Psoas muscle (tissue), 8 donors: ENCODE data around the gene AIF1L. TPM values are rescaled to one million over a fixed set of nuclear protein-coding genes. Genes with fewer than 3 reads are reported as not detected.

Experiments used
- ATAC-seq, 4 donors: fragments of 200-7000 bp; cut with Tn5 transposase; one replicate each; pipeline ENCODE4 v1.9.1; 2020; ENCODE audit warnings: moderate library complexity in 3 of 4, mild to moderate bottlenecking in 2 of 4
- DNase-seq, 2 donors: peaks; one replicate each; pipeline ENCODE4 v3.0.0-alpha.2; 2020
- H3K27ac ChIP-seq: fragments of 200-600 bp; one replicate; pipeline ENCODE4 v1.8.0; 2022
- H3K27me3 ChIP-seq, 3 donors: fragments of 200-600 bp in 1 of 3; one replicate each; pipeline versions ENCODE4 v1.6.1 to v1.8.0; 2013 to 2022; ENCODE audit warnings: low read length in 2 of 3, mild to moderate bottlenecking in 2 of 3, moderate library complexity in 1 of 3; ENCODE audit not compliant: insufficient read depth in 3 of 3
- H3K36me3 ChIP-seq, 2 donors: fragments of 200-600 bp in 1 of 2; one replicate each; pipeline versions ENCODE4 v1.6.1 to v1.8.0; 2013 to 2022; ENCODE audit warnings: low read depth in 1 of 2, mild to moderate bottlenecking in 1 of 2, moderate library complexity in 1 of 2; ENCODE audit not compliant: insufficient read depth in 1 of 2
- H3K4me1 ChIP-seq: fragments of 200-600 bp; one replicate; pipeline ENCODE4 v1.8.0; 2022
- H3K4me3 ChIP-seq: fragments of 200-600 bp; one replicate; pipeline ENCODE4 v1.8.0; 2022; ENCODE audit warnings: mild to moderate bottlenecking
- H3K9me3 ChIP-seq: fragments of 200-600 bp; one replicate; pipeline ENCODE4 v1.8.0; 2022
- WGBS, 3 donors: extraction: QIAGEN DNeasy Blood & Tissue Kit; methylation state at CpG; one replicate each; pipeline versions ENCODE4 v1.1.6 to v1.1.7; 2013; 5-methylcytosine and 5-hydroxymethylcytosine counted together
- intact Hi-C, 2 donors: fragments of 100-400 bp; cut with DNase I; formaldehyde crosslinking; loops; one replicate each; pipeline versions ENCODE4 v1.11.0 to v1.14.2; 2022
- polyA plus RNA-seq, 3 donors: library from polyadenylated mRNA; stranded (reverse); fragments of 200-250 nt; gene quantifications; one replicate each; pipeline ENCODE4 v1.2.3, GENCODE V29; 2013
- total RNA-seq, 4 donors: library from RNA; stranded (reverse); fragmentation: NEBNext Ultra II Directional in 2 of 4; extraction: Animal tissue kit (Norgen Biotek cat#: 25700) in 2 of 4; gene quantifications; one replicate each; pipeline versions ENCODE4 v1.2.1 to v1.2.4, GENCODE V29; 2021 to 2023
- TF ChIP-seq, protein P1 (sequence below): fragments of 200-600 bp; IDR thresholded peaks from one replicate; pipeline ENCODE4 v1.8.0; 2022; ENCODE audit warnings: antibody characterized with exemption
- donor health status: healthy with polysubstance abuse.
- donor health status: DM: no; HTN: no; CAD: no; lungs with moderate emphysema.
- donor health status: Bipolar disorder and iron deficiency.
- donor health status: healthy.
- donor health status: DM: yes; HTN: yes; CAD: no.
- donor health status: DM: no; HTN: no; CAD: no.
- donor health status: DM: no; HTN: no; CAD: no.
- donor health status: DM: yes; HTN: yes; CAD: no.

The AIF1L gene
- total and polyA plus RNA-seq, 7 donors, result 3.7 to 12.2 (median 11.0) TPM

DNA sequence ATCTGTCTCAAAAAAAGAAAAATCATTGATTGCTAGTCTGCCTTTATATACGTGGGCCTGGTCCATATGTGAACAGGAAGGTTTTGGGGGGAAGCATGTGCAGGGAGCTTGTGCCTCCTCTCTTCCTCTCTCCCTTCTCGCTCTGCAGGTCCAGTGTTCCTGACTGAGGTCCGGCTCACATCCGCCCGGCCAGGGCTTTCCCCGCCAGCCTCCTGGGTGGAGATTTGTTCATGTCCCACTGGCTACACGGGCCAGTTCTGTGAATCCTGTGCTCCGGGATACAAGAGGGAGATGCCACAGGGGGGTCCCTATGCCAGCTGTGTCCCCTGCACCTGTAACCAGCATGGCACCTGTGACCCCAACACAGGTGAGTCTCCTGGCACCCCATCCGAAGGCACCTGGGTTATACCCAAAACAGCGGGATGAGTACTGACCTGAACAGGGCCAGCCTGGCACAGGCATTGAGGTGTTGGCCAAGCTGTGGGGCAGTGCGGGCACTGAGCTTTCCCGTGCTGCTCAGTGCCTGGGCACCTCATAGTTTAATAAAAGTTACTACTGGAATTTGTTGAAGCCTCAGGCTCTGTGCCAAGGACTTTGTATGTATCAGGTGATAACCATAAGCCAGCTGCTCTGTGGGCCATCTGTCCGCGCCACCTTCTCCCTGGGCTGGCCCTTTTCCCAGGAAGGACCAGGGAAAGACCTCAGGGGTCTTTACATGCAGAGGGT, 39.4 kb upstream of the AIF1L start:
- no peaks in the 10 kb centered on the region for H3K36me3 ChIP-seq
- no peak for ATAC-seq
- H3K27me3 ChIP-seq, result peaks cover 0 to 16% (median 0%) of the 10 kb centered on the region in 3 donors
- TF ChIP-seq, protein P1, sequence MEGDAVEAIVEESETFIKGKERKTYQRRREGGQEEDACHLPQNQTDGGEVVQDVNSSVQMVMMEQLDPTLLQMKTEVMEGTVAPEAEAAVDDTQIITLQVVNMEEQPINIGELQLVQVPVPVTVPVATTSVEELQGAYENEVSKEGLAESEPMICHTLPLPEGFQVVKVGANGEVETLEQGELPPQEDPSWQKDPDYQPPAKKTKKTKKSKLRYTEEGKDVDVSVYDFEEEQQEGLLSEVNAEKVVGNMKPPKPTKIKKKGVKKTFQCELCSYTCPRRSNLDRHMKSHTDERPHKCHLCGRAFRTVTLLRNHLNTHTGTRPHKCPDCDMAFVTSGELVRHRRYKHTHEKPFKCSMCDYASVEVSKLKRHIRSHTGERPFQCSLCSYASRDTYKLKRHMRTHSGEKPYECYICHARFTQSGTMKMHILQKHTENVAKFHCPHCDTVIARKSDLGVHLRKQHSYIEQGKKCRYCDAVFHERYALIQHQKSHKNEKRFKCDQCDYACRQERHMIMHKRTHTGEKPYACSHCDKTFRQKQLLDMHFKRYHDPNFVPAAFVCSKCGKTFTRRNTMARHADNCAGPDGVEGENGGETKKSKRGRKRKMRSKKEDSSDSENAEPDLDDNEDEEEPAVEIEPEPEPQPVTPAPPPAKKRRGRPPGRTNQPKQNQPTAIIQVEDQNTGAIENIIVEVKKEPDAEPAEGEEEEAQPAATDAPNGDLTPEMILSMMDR, result no peak
- no peak for DNase-seq
- H3K9me3 ChIP-seq, result no peaks in the 10 kb centered on the region
- H3K27ac ChIP-seq, result no peak overlapping the region
- 83 to 90% (median 89%) methylated on average over 14 of the region's 14 CpGs for WGBS, 3 donors
- no peak overlapping the region for H3K4me3 ChIP-seq
- intact Hi-C loops, result loop anchor here in 1 of 2 donors (1.0 to 2.0 kb wide), 2 partner anchors 68 to 279 kb away; partner anchors contain the start of gene NUP214
- no peaks in the 10 kb centered on the region for H3K4me1 ChIP-seq

DNA sequence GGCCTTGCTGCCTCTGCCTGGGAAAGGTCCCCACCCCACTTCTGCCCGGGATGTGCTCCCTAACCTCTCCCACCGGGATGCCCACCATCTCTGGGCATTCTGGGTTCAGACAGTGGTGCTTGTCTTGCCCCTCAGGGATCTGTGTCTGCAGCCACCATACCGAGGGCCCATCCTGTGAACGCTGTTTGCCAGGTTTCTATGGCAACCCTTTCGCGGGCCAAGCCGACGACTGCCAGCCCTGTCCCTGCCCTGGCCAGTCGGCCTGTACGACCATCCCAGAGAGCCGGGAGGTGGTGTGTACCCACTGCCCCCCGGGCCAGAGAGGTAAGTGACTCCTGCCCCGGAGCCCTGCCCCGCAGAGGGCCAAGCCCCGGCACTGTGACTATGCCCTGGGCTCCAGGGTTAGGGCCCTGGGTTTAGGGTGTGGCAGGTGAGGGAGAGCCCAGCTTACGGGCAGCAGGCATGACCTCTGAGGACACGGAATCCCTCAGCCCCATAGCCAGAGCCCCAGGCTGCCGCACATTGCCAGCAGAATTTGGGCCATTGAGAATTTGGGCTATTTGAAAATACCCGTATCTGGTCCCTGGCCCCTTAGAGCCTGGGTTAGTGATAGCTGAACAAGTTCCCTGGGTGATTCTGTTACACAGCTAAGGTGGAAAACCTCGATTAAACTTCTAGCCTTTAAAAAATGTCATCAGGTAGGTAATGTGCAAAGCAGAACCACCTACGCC, 35.3 kb upstream of the AIF1L start:
- no peak overlapping the region for H3K27ac ChIP-seq
- TF ChIP-seq, protein P1, result no peak
- intact Hi-C loops, result no loop called here
- H3K36me3 ChIP-seq, result no peaks in the 10 kb centered on the region
- ATAC-seq (no peak), DNase-seq (no peak)
- no peaks in the 10 kb centered on the region for H3K9me3 ChIP-seq
- peaks cover 0 to 23% (median 2%) of the 10 kb centered on the region in 3 donors for H3K27me3 ChIP-seq
- WGBS, 3 donors, result 48 to 54% (median 52%) methylated on average over 20 to 21 of the region's 21 CpGs
- H3K4me3 ChIP-seq, result no peak overlapping the region
- H3K4me1 ChIP-seq, result no peaks in the 10 kb centered on the region

DNA sequence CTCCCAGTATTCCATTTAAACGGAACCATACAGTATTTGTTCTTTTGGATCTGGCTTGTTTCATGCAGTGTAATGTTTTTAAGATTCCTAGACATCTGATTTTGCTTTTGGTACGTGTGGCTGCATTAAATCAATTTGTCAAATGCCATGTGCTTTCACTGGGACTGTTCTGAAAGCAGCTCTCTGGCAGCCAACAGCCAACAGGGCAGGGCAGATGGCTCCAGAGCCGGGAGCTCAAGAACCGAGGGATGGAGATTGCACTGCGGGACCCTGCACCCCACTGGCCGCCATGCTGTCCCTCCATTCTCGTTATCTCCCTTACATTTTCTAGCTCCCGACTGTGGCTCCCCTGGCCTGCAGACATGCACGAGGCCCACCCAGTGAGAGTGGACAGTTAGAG, 33.4 kb upstream of the AIF1L start:
- ATAC-seq, result no peak
- no peak for DNase-seq
- TF ChIP-seq, protein P1, result no peak
- Histone ChIP-seq H3K27ac (no peak overlapping the region), H3K4me1 (no peaks in the 10 kb centered on the region), H3K27me3 (peaks cover 0 to 30% (median 2%) of the 10 kb centered on the region in 3 donors), H3K4me3 (no peak overlapping the region), H3K36me3 (no peaks in the 10 kb centered on the region), H3K9me3 (no peaks in the 10 kb centered on the region)
- intact Hi-C loops, result no loop called here
- 52 to 66% (median 54%) methylated on average over 9 of the region's 9 CpGs for WGBS, 3 donors

DNA sequence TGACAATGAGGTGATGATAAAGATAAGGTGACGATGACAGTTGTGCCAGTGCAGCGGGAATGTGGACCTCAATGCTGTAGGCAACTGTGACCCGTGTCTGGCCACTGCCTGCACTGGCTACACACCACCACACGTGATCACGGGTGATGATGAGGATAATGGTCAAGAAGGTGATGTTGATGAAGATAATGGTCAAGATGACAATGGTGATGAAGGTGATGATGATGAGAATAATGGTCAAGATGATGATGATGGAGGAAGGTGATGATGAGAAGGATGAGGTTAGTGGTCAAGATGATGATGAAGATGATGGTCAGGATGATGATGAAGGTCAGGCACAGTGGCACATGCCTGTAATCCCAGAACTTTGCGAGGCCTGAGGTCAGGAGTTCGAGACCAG, 30.7 kb upstream of the AIF1L start:
- 91 to 96% (median 95%) methylated on average over 7 of the region's 7 CpGs for WGBS, 3 donors
- Histone ChIP-seq H3K27ac (no peak overlapping the region), H3K4me3 (no peak overlapping the region), H3K36me3 (no peaks in the 10 kb centered on the region), H3K4me1 (peaks cover 4% of the 10 kb centered on the region), H3K9me3 (no peaks in the 10 kb centered on the region), H3K27me3 (peaks cover 0 to 42% (median 4%) of the 10 kb centered on the region in 3 donors)
- intact Hi-C loops, result loop anchor here in 1 of 2 donors (5.0 kb wide), 1 partner anchor 272 kb away; no protein-coding TSS in a partner anchor
- DNase-seq (no peak), ATAC-seq (no peak)
- TF ChIP-seq, protein P1, result no peak
